Measurements from ENCODE around the gene DDX31.

The DDX31 gene

DNA sequence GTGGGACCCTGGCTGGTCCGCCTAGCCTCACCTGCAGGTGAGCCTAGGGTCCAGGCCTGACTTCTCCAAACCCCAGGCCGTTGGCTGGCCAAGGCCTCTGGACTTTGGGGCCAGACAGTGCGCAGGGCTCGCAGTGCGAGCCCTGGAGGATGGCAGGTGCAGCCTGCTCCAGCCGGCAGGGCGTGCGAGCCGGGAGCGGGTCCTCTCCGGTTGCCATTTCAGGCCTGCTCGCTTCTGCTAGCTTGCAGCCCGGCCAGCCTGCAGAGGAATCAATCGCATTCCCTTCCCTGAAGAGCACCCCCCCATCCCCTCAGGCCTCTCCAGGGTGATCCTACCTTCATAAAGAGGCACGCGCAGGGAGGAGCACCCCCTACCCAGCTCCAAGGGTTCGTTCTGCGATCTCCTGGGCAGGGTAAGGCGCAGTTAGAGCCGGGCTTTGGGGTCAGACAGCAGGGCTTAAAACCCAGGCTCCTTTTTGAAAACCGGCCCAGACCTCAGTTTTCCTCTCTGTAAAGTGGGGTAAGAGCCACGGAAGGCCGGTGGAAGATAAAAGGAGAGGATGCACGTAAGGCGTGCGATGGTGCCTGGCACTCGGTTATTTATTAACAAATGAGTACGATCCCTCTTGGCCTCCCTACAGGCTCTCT is 81.2 kb downstream of the DDX31 start:
- DNase-seq (ENCODE audit: low read depth) = no peak
- no peak overlapping the region for H3K4me3 ChIP-seq (ENCODE audit: low read length)
- TF ChIP-seq, protein P1, sequence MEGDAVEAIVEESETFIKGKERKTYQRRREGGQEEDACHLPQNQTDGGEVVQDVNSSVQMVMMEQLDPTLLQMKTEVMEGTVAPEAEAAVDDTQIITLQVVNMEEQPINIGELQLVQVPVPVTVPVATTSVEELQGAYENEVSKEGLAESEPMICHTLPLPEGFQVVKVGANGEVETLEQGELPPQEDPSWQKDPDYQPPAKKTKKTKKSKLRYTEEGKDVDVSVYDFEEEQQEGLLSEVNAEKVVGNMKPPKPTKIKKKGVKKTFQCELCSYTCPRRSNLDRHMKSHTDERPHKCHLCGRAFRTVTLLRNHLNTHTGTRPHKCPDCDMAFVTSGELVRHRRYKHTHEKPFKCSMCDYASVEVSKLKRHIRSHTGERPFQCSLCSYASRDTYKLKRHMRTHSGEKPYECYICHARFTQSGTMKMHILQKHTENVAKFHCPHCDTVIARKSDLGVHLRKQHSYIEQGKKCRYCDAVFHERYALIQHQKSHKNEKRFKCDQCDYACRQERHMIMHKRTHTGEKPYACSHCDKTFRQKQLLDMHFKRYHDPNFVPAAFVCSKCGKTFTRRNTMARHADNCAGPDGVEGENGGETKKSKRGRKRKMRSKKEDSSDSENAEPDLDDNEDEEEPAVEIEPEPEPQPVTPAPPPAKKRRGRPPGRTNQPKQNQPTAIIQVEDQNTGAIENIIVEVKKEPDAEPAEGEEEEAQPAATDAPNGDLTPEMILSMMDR (conservative IDR thresholded peaks at IDR 0.05; ENCODE audit: low read depth, low read length) = no peak

DNA sequence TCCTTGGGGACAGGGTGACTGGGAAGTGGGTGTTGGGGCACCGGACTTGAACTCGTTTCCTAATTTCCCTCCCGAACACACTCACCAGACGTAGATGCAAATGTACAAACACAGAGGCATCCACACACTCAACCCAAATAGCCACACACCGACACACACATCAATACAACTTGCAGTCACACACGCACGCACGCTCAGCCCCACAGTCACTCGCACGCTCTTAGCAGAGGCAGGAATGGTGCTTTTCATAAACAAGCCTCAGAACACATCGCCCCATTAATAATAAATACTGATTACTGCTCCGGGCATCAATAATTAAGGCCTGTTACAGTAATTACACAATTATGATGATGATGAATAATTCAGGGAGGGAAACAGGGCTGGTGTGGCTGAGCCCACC is 81.7 kb downstream of the DDX31 start:
- DNase-seq (ENCODE audit: low read depth) = no peak
- H3K4me3 ChIP-seq (ENCODE audit: low read length) = no peak overlapping the region

GRCh38 chr9:132587592-132587955 is 82.2 kb downstream of the DDX31 start:
- no peak for DNase-seq (ENCODE audit: low read depth)
- no peak overlapping the region for H3K4me3 ChIP-seq (ENCODE audit: low read length)
- TF ChIP-seq, protein P1 (conservative IDR thresholded peaks at IDR 0.05; ENCODE audit: low read depth, low read length) = no peak

More for the DNA sequence above, 81.7 kb downstream of the DDX31 start:
- TF ChIP-seq, protein P1 (conservative IDR thresholded peaks at IDR 0.05; ENCODE audit: low read depth, low read length) = no peak

DNA sequence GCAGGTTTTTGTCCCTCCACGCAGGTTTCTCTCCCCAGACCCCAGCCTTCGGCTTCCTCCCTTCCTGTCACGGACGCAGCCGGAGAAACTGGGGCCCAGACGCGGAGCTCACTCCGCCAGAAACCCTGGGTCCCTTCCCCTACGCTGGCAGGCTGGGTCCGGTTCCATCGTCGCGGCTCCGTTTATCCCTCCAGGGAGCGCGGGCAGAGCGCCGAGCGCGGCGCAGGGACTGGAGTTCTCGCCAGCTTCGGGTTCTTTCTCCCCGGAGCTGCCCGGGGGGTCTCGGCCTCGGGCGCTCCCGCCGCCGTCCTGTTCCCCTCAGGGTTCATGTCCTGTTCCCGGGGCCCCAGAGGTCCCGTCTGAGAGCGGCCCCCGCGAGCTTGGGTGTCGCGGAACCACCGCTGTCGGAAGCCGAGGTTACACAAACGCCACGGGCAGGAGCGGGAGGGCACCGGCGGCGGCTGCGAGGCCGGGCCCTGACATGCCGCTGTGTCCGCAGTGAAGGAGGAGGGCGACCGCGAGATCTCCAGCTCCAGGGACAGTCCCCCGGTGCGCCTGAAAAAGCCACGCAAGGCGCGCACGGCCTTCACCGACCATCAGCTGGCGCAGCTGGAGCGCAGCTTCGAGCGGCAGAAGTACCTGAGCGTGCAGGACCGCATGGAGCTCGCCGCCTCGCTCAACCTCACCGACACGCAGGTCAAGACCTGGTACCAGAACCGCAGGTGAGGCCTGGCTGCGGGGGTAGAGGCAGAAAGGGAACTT is 82.8 kb downstream of the DDX31 start:
- TF ChIP-seq, protein P1 (conservative IDR thresholded peaks at IDR 0.05; ENCODE audit: low read depth, low read length) = no peak
- no peak for DNase-seq (ENCODE audit: low read depth)
- H3K4me3 ChIP-seq (ENCODE audit: low read length) = no peak overlapping the region

GRCh38 chr9:132585954-132586829 is 83.6 kb downstream of the DDX31 start:
- TF ChIP-seq, protein P1 (conservative IDR thresholded peaks at IDR 0.05; ENCODE audit: low read depth, low read length) = no peak
- no peak for DNase-seq (ENCODE audit: low read depth)
- H3K4me3 ChIP-seq (ENCODE audit: low read length) = no peak overlapping the region

- DNase-seq (ENCODE audit: low read depth) = no peak
- no peak overlapping the region for H3K4me3 ChIP-seq (ENCODE audit: low read length)
- TF ChIP-seq, protein P1 (conservative IDR thresholded peaks at IDR 0.05; ENCODE audit: low read depth, low read length) = no peak
These were observed 84.9 kb downstream of the DDX31 start for GRCh38 chr9:132584601-132585560.
